Upper lobe of left lung (tissue), 4 donors: ENCODE data around the gene TSG101.

Source experiments
- EP300 ChIP-seq, 4 donors: sonication (generic); formaldehyde crosslinking; IDR thresholded peaks; one replicate each; pipeline ENCODE4 v1.5.1; 2017; ENCODE audit warnings: antibody characterized with exemption in 4 of 4, control low read depth in 2 of 4
- TF ChIP-seq, protein P1 (sequence below), 6 experiments: fragments of 450-650 bp in 4 of 6; fragments of 200-600 bp in 2 of 6; sonication (generic) in 2 of 6; IDR thresholded peaks; one replicate each; pipeline ENCODE4 v1.5.1; 2016 to 2019; ENCODE audit warnings: antibody characterized with exemption in 6 of 6

DNA sequence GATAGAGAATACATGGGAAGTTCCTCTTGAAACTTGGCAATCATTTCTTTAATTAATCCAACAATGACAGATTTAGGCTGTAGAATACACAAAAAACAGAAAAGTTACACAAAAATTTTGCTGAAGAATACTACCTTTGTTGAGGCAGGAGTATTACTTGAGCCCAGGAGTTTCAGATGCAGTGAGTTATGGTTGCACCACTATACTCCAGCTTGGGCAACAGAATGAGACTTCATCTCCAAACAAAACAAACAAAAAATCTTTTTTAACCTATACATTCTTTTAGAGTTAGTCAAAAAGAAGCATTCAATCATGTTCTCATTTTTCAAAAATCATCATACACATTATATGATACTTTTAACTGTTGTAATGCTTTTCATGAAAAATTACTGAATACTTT is 39.7 kb upstream of the TSG101 start:
- TF ChIP-seq, protein P1, sequence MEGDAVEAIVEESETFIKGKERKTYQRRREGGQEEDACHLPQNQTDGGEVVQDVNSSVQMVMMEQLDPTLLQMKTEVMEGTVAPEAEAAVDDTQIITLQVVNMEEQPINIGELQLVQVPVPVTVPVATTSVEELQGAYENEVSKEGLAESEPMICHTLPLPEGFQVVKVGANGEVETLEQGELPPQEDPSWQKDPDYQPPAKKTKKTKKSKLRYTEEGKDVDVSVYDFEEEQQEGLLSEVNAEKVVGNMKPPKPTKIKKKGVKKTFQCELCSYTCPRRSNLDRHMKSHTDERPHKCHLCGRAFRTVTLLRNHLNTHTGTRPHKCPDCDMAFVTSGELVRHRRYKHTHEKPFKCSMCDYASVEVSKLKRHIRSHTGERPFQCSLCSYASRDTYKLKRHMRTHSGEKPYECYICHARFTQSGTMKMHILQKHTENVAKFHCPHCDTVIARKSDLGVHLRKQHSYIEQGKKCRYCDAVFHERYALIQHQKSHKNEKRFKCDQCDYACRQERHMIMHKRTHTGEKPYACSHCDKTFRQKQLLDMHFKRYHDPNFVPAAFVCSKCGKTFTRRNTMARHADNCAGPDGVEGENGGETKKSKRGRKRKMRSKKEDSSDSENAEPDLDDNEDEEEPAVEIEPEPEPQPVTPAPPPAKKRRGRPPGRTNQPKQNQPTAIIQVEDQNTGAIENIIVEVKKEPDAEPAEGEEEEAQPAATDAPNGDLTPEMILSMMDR (IDR thresholded peaks at IDR 0.05) = no peak
- no peak for TF ChIP-seq EP300 (IDR thresholded peaks at IDR 0.05)
